ENCODE measurements around the gene TMEM132D. TPM values are rescaled to one million over a fixed set of nuclear protein-coding genes. Genes with fewer than 3 reads are reported as not detected.

The TMEM132D gene
- total and polyA plus RNA-seq, 2 of the 4 experiments (the other 2 are of a cell fraction) = not detected

GRCh38 chr12:129765719-129766118 is 138.1 kb downstream of the TMEM132D start:
- H3K9me1 ChIP-seq (ENCODE audit: insufficient read depth, low read length) = no peaks in the 10 kb centered on the region
- no peak overlapping the region for H2AK5ac ChIP-seq (ENCODE audit: low read depth, low read length)
- POLR2A ChIA-PET (ENCODE audit: unreplicated experiment) = no interaction called here
- in situ Hi-C loops (cut with MboI; ENCODE audit: low sequenced_read_pairs) = no loop called here
- H4K5ac ChIP-seq (ENCODE audit: low read depth, low read length) = no peak overlapping the region
- H3K9me3 ChIP-seq (ENCODE audit: control insufficient read depth, insufficient read depth, low read length) = peaks cover 29% of the 10 kb centered on the region
- H3K56ac ChIP-seq (ENCODE audit: extremely low read depth, insufficient read depth, low read length) = no peak overlapping the region
- H3K36me3 ChIP-seq (ENCODE audit: control insufficient read depth, insufficient read depth, low read length) = no peaks in the 10 kb centered on the region
- CTCF ChIA-PET = no interaction called here
- H3K4ac ChIP-seq (ENCODE audit: low read depth, low read length) = no peak overlapping the region
- no peaks in the 10 kb centered on the region for H3K4me1 ChIP-seq (ENCODE audit: control insufficient read depth, insufficient read depth, low read length)
- H3K27ac ChIP-seq (ENCODE audit: insufficient read depth, low read length) = no peak overlapping the region
- dilution Hi-C loops (cut with HindIII; ENCODE audit: low sequenced_read_pairs, unreplicated experiment) = no loop called here
- H3K9ac ChIP-seq (ENCODE audit: low read depth, low read length) = no peak overlapping the region
- no peak overlapping the region for H2AFZ ChIP-seq (replicated peaks; ENCODE audit: low read length, poor library complexity)
- H2BK120ac ChIP-seq (ENCODE audit: low read depth, low read length) = no peak overlapping the region
- no peaks in the 10 kb centered on the region for H4K20me1 ChIP-seq (ENCODE audit: insufficient read depth, low read length)
- no peak overlapping the region for H3K23ac ChIP-seq (ENCODE audit: low read depth, low read length)
- no peak for ATAC-seq (ENCODE audit: low read depth)
- WGBS, 2 experiments (ENCODE audit: extremely low coverage in 2 of 2, insufficient read length in 1 of 2) = 64% methylated on average over 3 of the region's 5 CpGs; no CpG with 5 or more reads in 1 of the 2 experiments
- DNase-seq = no peak
- intact Hi-C loops (cut with micrococcal nuclease) = no loop called here
- H3K27me3 ChIP-seq (ENCODE audit: control insufficient read depth, insufficient read depth, low read length) = no peaks in the 10 kb centered on the region
- no peak overlapping the region for H3K4me3 ChIP-seq (ENCODE audit: insufficient read depth, low read depth, low read length)
- no peak overlapping the region for H3K14ac ChIP-seq (replicated peaks; ENCODE audit: low read depth, low read length)
- H3K18ac ChIP-seq (ENCODE audit: low read depth, low read length) = no peak overlapping the region
- H2BK15ac ChIP-seq (ENCODE audit: low read depth, low read length) = no peak overlapping the region
- no peak overlapping the region for H3K4me2 ChIP-seq (ENCODE audit: low read depth, low read length)
- no peak overlapping the region for H2BK5ac ChIP-seq (ENCODE audit: low read depth, low read length, poor library complexity, severe bottlenecking)
- H4K8ac ChIP-seq (ENCODE audit: low read depth in 2 of 2, low read length in 2 of 2) = no peak overlapping the region
- no peaks in the 10 kb centered on the region for H3K79me1 ChIP-seq (ENCODE audit: low read depth in 1 of 2, low read length in 2 of 2)
- H2AK9ac ChIP-seq (replicated peaks; ENCODE audit: low read depth, low read length, poor library complexity) = no peak overlapping the region
- no peak overlapping the region for H2BK20ac ChIP-seq (ENCODE audit: low read depth, low read length)
- BruUV-seq (replicated peaks) = no TSS peak
- TF ChIP-seq FOS (IDR thresholded peaks at IDR 0.05; ENCODE audit: low read depth, low read length) (no peak), CEBPB (IDR thresholded peaks at IDR 0.05; ENCODE audit: low read depth, low read length) (no peak)
- no peak overlapping the region for H4K91ac ChIP-seq (ENCODE audit: insufficient read depth, low read depth, low read length)
